HG02642 (cell line): ENCODE data around the gene POLD3.
"Not testable (repeated sequence)": the region's sequence is repeated elsewhere in the genome, so short reads cannot be mapped to it uniquely, and the experiment has no call there.

ENCODE experiments used
- ATAC-seq: cut with Tn5 transposase; IDR thresholded peaks from one replicate; pipeline ENCODE4 v1.9.1; 2021; ENCODE audit warnings: mild to moderate bottlenecking; ENCODE audit not compliant: unreplicated experiment, poor library complexity

The POLD3 gene

GRCh38 chr11:74634537-74634936 lies 42.2 kb downstream of the POLD3 start:
- no peak for ATAC-seq

DNA sequence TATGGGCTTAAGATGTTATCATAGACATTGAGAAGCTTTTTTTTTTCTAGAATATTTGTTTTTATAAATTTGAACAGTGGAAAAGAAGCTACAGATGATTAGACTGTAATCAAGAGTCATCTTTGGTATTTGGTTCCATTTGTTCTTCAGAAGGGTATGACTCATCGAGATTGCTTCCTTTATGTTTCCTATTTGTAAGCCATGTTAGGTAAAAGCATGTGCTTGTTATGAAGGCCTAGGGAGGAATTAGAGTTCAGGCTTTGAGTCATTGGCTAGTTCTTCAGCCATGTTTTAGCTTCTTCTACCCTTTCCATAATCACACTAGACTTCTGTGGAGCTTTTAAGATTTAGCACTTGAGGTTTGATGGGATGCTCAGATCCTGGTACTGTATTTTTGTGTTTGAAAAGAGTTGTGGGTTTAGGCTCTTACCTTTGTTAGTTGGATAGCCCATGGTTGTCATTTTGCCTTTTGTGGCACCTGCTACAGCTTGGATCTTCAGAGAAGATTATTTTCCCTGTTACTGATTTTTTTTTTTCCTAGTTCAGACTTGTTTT lies 44.3 kb downstream of the POLD3 start:
- no peak for ATAC-seq

GRCh38 chr11:74637700-74638099 lies 45.3 kb downstream of the POLD3 start:
- no peak for ATAC-seq

- ATAC-seq, result no peak
Observed at GRCh38 chr11:74638869-74639268, 46.5 kb downstream of the POLD3 start.

DNA sequence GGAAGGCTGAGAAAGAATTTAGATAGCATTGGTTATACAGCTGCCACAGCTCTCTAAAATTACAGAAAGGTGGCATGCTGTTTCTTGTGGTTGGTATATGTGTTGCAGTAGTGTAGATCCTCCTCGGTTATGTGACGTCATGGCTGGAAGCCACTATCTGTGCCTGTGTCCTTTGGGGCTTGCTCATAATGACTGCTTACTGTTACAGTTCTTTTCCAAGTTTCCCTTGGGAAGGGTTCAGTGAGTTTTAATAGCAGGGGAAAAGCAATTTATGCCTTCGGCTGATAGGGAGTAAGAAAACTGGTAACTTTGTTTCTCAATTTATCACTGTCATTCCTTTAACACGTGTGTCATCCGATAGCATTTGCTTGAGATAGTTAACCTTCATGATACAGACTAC lies 47.2 kb downstream of the POLD3 start:
- no peak for ATAC-seq

- ATAC-seq, result no peak
Observed at GRCh38 chr11:74641289-74641688, 48.9 kb downstream of the POLD3 start.

DNA sequence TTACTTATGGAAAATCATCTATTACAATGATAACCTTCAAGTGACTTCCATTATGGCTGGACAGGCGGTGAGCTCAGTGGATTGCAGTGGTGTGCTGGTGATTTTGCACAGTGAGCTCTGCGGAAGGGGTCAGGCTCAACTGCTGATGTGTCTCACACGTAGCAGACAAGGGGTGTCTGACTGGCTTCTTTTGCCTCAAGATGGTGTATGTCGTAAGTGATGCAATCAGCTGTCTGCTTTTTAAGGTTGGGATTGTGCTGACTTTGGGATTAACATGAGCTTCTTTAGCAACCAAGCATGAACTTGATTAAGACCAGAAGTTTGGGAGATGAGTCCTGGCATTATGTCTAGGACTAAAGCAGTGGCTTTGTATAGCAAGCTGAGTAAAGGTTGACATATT lies 49.5 kb downstream of the POLD3 start:
- no peak for ATAC-seq

DNA sequence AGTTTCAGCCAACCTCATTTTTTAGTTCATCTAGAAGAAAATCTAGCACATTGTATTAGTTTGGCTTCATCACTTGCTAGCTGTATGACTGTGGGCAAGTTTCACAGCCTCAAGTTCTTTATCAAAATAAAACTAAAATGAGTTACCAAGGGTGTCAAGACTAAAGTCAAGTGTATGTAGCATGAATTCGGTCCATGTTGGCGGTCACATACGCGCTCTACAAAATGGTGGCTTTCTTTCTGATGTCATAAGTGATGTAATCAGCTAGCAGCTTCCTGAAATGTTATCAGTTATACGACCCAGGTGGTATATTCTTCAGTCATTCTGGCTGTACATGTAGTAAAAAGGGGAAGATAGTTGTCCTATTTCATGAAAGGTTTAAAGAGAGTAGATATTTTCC lies 50.5 kb downstream of the POLD3 start:
- no peak for ATAC-seq

GRCh38 chr11:74644081-74644480 lies 51.7 kb downstream of the POLD3 start:
- no peak for ATAC-seq

GRCh38 chr11:74646215-74646614 lies 53.8 kb downstream of the POLD3 start:
- no peak for ATAC-seq

DNA sequence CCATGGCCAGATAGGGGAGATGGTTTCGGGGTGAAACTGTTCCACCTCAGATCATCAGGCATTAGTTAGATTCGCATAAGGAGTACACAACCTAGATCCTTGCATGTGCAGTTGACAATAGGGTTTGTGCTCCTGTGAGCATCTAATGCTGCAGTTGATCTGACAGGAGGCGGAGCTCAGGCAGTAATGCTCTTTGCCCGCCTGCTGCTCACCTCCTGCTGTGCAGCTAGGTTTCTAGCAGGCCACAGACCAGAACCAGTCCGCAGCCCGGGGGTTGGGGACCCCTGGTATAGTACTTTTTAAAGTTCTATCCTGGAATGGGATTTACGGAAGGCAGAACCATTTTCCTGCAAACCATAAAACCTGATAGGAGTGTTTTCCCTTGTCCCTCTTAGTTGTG lies 54.6 kb downstream of the POLD3 start:
- ATAC-seq, result no peak

DNA sequence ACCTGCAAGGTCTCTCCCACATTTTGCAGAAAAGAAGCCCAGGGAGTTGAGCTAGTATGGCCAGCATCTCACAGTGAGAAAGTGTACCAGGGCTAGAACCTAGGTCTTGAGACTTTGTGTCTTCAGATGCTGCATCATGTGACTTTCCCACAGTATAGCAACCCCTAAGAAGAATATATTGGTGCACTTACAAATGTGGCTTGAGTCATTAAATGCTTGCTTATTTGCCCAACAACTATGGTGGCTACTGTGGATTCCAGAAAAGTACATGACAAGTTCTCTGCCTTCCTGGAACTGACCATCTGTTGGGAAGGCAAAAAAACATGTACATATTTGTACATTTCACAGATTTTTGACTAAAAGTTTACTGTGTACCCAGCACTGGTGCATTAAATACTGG lies 55.0 kb downstream of the POLD3 start:
- no peak for ATAC-seq

GRCh38 chr11:74647831-74648230 lies 55.4 kb downstream of the POLD3 start:
- ATAC-seq, result no peak

- no peak for ATAC-seq
Observed at GRCh38 chr11:74648894-74649293, 56.5 kb downstream of the POLD3 start.

DNA sequence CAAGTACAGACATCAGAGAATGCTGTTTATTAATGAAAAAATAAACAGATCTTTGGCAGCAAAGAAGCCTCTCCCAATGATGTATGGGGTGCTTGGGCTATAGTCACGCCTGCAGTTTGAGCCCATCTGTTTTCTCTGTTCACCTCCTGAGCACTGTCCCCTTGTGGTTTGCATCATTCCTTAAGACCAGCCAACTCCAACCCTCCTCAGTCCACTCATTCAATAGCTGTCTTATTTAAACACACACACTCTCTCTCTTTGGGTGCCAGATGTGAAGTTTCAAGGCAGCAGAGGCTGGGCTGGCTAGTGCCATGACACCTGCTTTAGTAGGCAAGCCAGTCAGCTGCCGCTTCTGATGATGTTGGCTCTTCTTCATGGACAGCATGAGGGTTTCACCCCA lies 58.1 kb downstream of the POLD3 start:
- ATAC-seq, result no peak

DNA sequence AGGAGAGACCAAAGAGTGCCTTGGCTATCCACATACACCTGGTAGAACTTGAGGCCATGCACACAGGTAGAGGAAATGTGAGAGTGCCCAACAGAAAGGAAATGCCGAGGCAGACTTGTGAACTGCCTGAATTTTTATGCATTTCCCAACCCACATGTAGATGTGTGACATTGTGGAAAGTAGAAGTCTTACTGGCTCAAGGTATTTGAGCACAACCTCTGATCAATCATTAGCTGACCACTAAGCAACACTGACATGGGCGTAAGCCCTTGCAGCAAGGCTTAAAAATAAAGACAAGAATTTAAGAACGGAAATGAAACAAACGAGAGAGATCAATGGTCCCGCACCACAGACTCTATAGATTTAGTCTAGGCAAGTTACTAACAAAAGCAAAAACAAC lies 62.6 kb downstream of the POLD3 start:
- no peak for ATAC-seq

DNA sequence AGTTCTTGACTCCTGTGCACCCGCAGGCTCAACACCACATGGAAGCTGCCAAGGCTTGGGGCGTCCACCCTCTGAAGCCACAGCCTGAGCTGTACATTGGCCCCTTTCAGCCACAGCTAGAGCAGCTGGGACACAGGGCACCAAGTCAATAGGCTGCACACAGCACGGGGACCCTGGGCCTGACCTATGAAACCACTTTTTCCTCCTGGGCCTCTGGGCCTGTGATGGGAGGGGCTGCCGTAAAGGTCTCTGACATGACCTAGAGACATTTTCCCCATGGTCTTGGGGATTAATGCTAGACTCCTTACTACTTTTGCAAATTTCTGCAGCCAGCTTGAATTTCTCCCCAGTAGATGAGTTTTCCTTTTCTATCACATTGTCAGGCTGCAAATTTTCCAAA lies 66.7 kb downstream of the POLD3 start:
- not testable (repeated sequence) for ATAC-seq

DNA sequence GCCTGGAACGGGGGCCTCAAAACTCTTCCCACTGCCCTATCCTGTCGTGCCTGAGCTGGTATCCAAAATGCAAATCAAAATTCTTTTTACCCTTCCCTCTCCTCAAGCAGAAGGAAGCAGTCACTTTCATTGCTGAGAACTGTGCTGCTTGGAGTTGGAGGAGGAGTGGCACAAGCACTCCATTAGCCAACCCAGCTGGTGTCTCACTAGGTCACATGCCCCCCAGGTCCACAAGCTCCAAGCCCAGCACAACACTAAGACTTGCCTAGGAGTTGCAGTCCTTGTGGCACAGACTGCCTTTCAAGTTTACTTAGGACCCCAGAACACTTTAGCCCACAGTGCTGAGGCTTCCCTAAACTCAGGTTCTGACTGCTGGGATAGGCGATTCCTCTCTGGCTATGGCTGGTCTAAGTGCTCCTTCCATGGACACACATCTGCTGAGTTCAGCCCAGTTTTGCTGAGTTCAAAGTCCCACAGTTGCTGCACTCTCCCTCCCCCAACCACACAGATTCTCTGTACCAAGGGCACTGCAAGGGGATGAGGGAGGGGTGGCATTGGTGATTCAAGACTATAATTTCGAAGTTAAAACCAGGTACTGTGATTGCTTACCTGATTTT lies 70.2 kb downstream of the POLD3 start:
- no peak for ATAC-seq

- no peak for ATAC-seq
Observed at GRCh38 chr11:74663315-74663714, 70.9 kb downstream of the POLD3 start.

GRCh38 chr11:74669211-74670160 lies 77.1 kb downstream of the POLD3 start:
- ATAC-seq, result no peak

DNA sequence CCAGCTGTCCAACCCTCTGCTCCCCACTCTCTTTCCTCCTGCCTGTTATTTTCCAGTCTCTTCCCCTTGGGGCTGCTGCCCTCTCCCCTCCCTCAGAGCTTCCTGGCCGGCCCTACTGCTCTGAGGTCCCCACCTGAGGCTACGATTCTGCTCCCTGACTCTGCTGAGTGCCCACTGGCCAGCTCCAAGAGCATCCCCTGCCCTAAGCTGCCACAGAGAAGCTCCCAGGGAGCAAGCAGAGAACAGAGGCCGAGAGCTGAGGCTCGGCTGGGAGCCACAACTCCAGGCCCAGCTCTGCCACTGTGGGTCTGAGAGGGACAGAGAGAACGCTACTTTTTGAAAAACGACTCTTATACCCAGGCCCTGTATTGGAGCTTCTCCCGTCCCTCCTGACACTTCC lies 77.8 kb downstream of the POLD3 start:
- no peak for ATAC-seq
